IPS-NIHi11 (cell line): ENCODE results near the gene SLC1A7.

Experiments used
- DNase-seq: peaks from one replicate; pipeline ENCODE4 v3.0.0; 2012; ENCODE audit warnings: mixed read lengths, low spot score

SLC1A7 gene

DNA sequence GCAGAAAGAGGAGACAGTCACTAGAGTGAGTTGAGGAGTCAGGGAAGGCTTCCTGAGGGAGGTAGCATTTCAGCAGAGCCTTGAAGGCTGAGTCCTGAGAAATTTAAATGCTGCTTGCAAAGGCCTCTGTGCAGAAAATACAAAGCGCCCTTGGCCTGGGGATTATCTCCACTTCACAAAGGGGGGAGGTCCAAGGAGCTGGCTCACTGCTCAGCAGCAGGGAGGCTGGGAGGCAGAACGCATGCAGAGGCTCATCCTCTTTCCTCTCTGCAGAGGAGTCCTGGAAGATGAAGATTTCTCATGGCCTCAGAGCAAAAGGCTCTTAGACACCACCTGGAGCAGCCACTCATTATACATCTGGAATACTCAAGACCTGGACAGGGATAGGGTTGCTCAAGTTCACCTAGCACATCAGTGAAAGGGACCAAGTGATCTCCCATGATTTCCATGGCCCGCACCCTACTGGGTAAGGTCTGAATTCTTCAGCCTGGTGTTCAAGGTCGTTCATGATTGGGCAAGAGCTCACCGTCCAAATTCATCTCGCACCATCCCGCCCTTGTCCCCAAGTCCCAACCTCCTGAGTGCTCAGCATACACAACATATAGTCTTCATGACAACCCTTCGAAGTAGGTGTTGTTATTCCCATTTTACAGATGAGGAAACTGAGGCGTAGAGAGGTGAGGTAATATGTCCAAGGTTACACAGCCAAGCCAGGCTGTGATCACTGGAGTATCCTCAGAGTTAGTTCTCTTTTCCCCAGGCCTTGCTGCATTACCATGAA lies 9.0 kb downstream of the SLC1A7 start:
- DNase-seq = no peak

DNA sequence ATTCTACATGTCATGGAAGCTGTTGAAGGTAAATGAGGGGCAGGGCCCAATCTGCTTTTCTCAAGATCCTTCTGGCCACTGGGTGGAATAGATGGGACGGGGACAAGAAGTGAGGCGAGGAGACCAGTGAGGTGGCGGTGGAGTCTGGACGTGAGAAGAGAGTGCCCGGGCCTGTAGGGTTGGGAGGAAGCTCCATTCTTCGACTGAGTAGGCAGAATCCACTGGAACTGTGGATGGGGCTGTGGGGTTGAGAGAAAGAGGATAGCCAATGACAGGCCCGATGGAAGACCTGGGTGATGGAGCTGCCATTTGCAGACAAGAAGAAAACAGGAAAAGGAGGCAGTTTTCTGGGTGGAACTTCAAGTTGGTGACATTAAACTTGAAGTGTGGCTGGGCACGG lies 10.3 kb downstream of the SLC1A7 start:
- DNase-seq = no peak

GRCh38 chr1:53131590-53131938 lies 10.9 kb downstream of the SLC1A7 start:
- DNase-seq = no peak

- DNase-seq = no peak
These were observed 11.4 kb downstream of the SLC1A7 start for GRCh38 chr1:53130878-53131589.

DNA sequence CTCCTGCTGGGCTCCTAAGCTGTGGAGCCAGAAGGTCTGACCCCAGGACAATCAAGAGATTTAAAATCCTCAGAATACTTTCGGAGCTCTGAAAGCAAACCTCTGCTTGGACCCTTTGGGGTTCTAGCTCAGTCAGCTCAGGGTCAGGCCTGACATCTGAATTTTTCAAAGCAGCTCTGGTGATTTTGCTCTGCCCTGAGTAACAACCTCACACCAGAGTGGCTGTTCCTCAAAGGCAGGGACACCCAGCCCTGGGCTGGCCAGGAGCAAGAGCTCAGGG lies 11.9 kb downstream of the SLC1A7 start:
- no peak for DNase-seq

DNA sequence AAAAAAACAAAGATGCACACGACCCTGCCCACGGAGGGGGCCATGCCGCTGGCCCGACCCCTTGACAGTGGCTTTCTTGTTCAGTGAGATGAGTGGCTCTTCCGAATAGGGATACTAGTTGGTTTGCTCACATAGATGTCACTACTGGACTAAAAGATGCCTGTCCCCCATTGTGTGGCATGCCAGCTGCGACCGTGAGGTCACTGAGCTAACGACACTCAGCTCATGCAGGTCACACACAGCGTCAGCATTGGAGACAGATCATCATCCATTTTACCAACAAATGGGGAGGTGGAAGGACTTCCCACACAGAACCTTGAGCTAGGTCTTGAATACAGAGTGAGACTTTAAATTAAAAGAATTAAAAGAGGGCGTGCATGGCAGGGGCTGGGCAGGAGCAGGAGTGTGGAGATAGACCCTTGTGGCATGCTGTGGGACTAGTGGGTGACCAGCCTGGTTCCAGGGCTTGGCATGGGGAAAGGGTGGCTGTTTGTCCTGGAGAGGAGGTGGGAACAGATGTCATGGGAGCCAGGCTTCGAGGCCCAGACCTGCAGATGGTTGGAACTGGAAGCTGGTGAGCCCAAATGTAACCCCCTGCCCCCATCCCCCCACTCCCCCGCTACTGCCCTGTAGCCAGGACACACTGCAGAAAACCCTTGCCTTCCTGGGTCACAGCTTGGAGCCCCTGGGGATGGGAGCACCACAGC lies 12.4 kb downstream of the SLC1A7 start:
- no peak for DNase-seq

- no peak for DNase-seq
These were observed 14.0 kb downstream of the SLC1A7 start for GRCh38 chr1:53128401-53128800.

DNA sequence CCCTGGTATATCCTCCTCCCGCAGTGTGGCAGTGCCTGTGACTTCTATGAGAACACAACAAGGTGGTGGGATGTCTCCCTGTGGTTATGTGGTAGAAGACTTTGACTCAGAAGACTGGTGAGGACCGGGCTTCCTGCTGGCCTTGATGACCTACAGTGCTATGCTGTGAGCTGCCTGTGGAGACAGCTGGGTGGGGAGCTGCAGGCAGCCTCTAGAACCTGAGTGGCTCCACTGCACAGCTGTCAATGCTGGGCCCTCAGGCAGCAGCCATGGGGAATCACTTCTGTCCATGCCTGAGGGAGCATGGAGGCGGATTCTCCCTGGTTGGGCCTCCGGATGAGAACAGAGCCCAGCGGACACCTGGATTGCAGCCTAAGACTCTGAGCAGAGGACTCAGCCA lies 14.9 kb downstream of the SLC1A7 start:
- no peak for DNase-seq

DNA sequence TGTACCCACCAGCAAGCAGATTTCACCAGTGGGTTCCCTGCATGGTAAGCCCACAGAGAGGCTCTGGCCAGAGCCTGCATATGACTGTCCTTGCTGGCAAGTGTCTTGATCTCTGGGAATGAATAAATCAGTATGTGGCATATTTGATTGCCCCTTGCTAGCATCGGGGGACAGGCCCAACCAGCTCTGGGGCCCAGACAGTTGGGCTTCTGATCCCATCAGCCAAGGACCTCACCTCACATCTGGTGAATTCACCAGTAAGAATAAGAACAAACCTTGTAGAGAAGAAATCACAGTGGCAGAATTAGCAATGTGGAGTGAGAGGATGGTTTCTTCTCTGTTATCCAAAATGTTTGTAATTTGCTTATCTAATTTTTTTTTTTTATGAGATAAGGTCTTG lies 15.9 kb downstream of the SLC1A7 start:
- DNase-seq = no peak

DNA sequence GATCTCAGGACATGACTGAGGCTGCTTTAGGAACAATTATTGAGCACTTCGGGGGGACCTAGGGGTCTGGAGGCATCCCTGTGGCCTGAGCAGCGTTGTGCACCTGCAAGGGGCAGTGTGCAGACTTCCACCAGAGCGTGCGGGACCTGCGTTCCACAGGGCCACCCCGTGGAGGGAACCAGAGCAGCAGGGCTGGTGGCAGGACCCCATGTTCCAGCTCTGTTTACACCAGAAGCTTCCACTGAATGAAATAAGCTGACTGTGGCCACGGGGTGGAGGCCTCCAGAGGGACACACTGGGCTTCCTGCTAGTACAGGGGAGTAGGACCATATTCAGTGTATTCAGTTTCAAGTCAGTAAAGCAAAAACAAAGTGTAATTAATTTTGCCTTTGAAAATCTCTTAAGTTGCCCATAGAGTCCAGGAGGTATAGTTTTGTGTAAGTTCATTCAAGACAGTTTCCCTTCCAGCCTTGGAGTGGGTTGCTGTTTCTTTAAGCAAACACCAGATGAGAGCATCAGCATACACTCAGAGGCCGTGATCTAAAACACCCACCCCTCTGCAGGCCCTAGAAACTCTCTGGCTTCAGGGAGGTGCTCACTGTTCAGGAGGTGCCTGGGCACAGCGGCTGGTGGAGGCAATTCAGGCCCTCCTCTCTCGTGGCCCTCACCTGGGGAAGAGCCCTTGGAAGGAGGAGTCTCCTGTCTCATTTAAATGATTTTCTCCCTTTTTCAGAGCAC lies 16.6 kb downstream of the SLC1A7 start:
- DNase-seq = no peak

DNA sequence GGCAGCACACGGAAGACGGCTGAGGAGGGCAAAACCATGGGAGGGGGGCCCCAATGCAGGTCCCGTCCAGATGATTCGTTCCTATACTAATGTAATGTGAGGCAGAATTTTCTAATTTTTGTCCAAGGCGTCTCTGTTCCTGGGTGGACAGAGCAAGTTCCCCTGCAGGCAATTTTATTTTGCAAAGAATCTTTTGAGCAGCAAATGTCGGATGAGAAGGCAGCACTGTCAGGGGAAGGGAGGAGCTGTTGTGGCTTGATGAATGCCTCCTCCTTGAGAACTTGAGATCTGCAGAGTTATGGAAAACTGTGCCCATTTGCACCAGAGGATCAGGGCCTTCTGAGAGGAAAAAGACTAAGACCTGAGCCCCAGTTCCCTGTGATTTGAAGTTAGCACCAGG lies 17.3 kb downstream of the SLC1A7 start:
- DNase-seq = no peak

GRCh38 chr1:53123453-53124140 lies 18.8 kb downstream of the SLC1A7 start:
- no peak for DNase-seq

GRCh38 chr1:53122961-53123413 lies 19.5 kb downstream of the SLC1A7 start:
- DNase-seq = no peak

DNA sequence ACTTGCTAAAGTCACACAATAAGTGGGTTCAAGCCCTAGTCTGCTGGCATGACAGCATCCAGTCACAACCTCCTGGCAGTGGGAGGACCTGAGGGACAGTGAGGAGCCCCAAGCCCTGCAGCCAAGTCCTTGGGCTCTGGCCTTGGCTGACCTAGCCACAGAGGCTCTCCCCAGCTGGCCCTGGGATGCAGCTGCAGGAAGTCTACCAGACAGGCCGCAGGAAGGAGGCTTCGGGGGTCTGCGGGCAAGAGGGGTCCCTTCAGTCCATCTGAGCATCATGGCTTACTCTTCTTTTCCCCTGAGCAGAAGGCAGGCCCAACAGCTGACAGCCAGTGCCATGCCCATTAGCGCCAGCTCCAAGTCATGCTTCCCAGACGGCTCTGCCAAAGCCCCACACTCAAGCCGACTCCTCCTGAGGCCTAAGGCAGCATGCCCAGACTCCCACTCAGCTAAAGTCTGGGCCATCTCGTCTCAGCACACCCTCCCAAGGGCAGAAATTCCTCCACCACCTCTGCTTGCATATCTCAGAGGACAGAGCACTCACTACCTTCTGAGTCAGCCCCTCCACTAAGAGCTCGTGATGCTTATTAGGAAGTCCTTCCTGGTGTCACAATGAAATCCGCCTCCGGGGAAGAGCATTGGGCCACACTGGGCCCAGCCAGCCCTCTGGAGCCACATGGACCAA lies 20.1 kb downstream of the SLC1A7 start:
- no peak for DNase-seq

DNA sequence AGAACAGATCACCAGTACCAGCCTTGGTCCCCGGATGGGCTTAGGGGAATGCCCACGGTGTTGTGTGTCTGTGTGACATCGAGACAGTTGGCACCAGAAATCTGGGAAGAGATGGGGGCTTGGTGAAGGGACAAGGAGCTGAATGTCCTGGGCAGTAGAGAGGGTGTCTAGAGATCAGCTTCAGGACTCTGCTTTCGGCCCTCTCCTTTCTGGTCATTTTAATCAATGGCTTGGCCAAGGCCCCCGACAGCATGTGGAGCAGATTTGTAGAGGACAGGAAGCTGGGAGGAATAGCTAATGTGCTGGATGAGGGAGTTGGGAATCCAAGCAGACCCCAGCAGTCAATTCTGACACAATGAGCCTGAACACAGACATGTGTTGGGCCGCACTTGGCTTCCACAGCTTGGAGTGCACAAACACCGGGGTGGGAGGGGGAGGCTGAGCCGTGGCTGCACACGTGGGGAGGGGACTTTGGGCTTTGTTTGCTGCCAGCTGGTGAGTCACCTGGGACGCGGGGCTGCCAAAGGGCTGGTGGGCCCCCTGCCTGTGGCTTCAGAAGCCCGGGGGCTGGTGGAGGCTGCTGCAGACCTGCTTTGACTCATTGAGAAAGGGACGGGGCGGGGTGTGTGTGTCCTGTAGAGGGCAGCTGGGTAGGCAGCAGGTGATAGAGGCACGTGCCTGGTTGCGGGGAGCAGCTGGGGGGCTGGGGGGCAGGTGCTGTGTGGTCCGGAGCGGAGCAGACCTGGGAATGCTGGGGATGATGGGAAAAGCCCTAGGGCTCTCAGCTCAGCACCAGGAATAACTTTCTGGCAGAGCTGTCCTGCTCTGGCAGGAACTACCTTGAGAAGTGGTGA lies 20.9 kb downstream of the SLC1A7 start:
- peak; percentile 41 for DNase-seq

DNA sequence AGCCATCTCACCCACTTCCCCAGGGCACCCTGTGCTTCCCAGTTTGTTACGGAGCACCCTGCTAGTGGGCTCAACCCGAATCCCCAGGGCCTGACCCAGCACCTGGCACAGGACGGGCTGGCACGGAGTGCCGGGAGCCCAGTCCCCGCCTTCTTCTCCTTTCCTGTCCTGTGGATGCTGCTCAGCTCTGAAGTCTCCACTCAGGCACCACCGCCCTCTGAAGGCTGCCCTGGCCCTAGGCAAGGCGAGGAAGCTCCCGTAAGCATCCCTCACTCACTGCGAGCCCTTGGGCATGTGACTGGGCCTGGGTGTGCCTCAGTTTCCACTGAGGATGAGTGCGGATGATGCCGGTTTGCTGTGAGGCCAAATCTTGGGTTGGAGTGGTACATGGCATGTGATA lies 21.8 kb downstream of the SLC1A7 start:
- DNase-seq = no peak

DNA sequence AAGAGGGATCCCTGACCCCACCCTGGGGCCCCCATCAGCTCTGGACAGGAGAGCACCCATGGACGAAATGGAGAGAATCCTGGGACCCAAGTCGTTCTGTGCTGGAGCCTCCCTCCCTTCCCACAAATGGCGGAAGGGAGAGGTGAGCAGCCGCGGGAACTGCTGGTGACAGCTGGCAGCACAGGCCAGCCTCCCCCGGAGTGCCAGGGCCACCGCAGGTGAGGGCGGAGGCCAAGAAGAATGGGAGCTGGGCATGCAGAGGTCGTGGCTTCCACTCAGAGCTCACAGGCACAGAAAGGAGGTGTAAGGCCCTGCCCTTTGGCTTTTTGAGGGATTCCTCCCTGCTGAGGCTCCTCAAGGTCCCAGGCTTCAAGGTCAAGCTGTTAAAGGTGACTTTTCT lies 24.6 kb downstream of the SLC1A7 start:
- DNase-seq = no peak

- DNase-seq = no peak
These were observed 25.4 kb downstream of the SLC1A7 start for GRCh38 chr1:53116933-53117600.

DNA sequence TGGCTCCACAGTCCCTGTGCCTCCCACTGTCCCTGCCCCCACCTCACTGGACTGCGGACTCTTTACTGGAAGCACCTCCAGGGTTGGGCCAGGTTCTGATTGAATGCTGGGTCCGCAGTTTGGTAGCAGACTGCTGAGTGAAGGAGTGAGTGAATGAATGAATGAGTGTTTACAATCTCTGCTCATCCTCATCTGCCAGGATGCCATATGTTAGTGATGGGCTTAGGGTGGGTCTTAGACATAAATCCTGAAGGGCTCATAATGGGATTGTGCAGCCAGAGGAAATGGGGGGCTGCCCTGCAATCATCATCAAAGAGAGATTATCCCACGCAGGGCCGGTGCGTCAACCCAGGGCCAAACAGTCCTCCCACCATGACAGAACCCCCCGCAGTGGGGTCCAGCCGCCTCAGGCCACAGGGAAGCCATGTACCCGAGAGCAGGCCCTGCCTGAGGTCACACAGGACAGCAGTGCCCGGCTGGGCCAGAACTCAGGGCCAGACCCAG lies 26.1 kb downstream of the SLC1A7 start:
- DNase-seq = no peak
